Liver (tissue), 9 donors: ENCODE results near the gene KRTAP10-5. TPM values are rescaled to one million over a fixed set of nuclear protein-coding genes. Genes with fewer than 3 reads are reported as not detected.

ENCODE experiments used
- DNase-seq: peaks from one replicate; pipeline ENCODE4 v3.0.0-alpha.2; 2017; ENCODE audit warnings: low spot score
- H3K27ac ChIP-seq, 2 donors: one replicate each; pipeline ENCODE4 v1.7.0; 2013; ENCODE audit warnings: inconsistent platforms in 2 of 2, low read length in 2 of 2, control low read depth in 1 of 2, low read depth in 1 of 2, mild to moderate bottlenecking in 1 of 2
- H3K27me3 ChIP-seq, 4 donors: one replicate each; pipeline versions ENCODE4 v1.6.1 to v1.7.0; 2013; ENCODE audit warnings: low read length in 3 of 4, inconsistent platforms in 1 of 4, mild to moderate bottlenecking in 1 of 4, moderate library complexity in 1 of 4; ENCODE audit not compliant: control insufficient read depth in 4 of 4, insufficient read depth in 4 of 4
- H3K36me3 ChIP-seq, 4 donors: one replicate each; pipeline versions ENCODE4 v1.6.1 to v1.7.0; 2013; ENCODE audit warnings: low read length in 3 of 4, mild to moderate bottlenecking in 3 of 4, low read depth in 1 of 4, moderate library complexity in 1 of 4; ENCODE audit not compliant: control insufficient read depth in 4 of 4, insufficient read depth in 3 of 4
- H3K4me1 ChIP-seq, 4 donors: one replicate each; pipeline versions ENCODE4 v1.6.1 to v1.7.0; 2013; ENCODE audit warnings: low read length in 3 of 4, mild to moderate bottlenecking in 3 of 4, moderate library complexity in 1 of 4; ENCODE audit not compliant: control insufficient read depth in 4 of 4, insufficient read depth in 4 of 4
- H3K4me3 ChIP-seq, 3 donors: one replicate each; pipeline versions ENCODE4 v1.6.1 to v1.7.0; 2013; ENCODE audit warnings: low read length in 3 of 3, control low read depth in 1 of 3, low read depth in 1 of 3, mild to moderate bottlenecking in 1 of 3
- H3K9ac ChIP-seq, 2 donors: one replicate each; pipeline ENCODE4 v1.7.0; 2013; ENCODE audit warnings: low read length in 2 of 2, mild to moderate bottlenecking in 2 of 2, moderate library complexity in 2 of 2, control low read depth in 1 of 2, low read depth in 1 of 2
- H3K9me3 ChIP-seq, 4 donors: one replicate each; pipeline versions ENCODE4 v1.6.1 to v1.7.0; 2013; ENCODE audit warnings: low read length in 3 of 4; ENCODE audit not compliant: control insufficient read depth in 4 of 4
- EGR1 ChIP-seq, 2 donors: IDR thresholded peaks; 2 replicates each; pipeline ENCODE4 v1.6.1; 2016 to 2018; ENCODE audit warnings: antibody characterized with exemption in 2 of 2, low read depth in 2 of 2
- FOXA1 ChIP-seq: IDR thresholded peaks from 2 replicates; pipeline ENCODE4 v1.6.1; 2016; ENCODE audit warnings: antibody characterized with exemption
- FOXA2 ChIP-seq: IDR thresholded peaks from 2 replicates; pipeline ENCODE4 v1.6.1; 2016; ENCODE audit warnings: antibody characterized with exemption
- HNF4A ChIP-seq, 2 donors: conservative IDR thresholded peaks; 2 replicates each; pipeline ENCODE4 v1.6.1; 2016; ENCODE audit warnings: antibody characterized with exemption in 2 of 2, mild to moderate bottlenecking in 2 of 2
- HNF4G ChIP-seq: IDR thresholded peaks from 2 replicates; pipeline ENCODE4 v1.6.1; 2016; ENCODE audit warnings: antibody characterized with exemption
- NR2F2 ChIP-seq: IDR thresholded peaks from 2 replicates; pipeline ENCODE4 v1.6.1; 2016; ENCODE audit warnings: antibody characterized with exemption
- RAD21 ChIP-seq, 2 donors: IDR thresholded peaks; 2 replicates each; pipeline ENCODE4 v1.6.1; 2016; ENCODE audit warnings: antibody characterized with exemption in 2 of 2, mild to moderate bottlenecking in 2 of 2
- RXRA ChIP-seq, 2 donors: IDR thresholded peaks; 2 replicates each; pipeline ENCODE4 v1.6.1; 2017 to 2018; ENCODE audit warnings: antibody characterized with exemption in 2 of 2, mild to moderate bottlenecking in 1 of 2
- SP1 ChIP-seq: IDR thresholded peaks from 2 replicates; pipeline ENCODE4 v1.6.1; 2018; ENCODE audit warnings: antibody characterized with exemption, mild to moderate bottlenecking
- TAF1 ChIP-seq: conservative IDR thresholded peaks from 2 replicates; pipeline ENCODE4 v1.6.1; 2016; ENCODE audit warnings: antibody characterized with exemption, mild to moderate bottlenecking
- YY1 ChIP-seq: IDR thresholded peaks from 2 replicates; pipeline ENCODE4 v1.6.1; 2016; ENCODE audit warnings: antibody characterized with exemption, mild to moderate bottlenecking
- WGBS: extraction: QIAGEN DNeasy Blood & Tissue Kit; methylation state at CpG from one replicate; pipeline ENCODE4 v1.1.7; 2013; 5-methylcytosine and 5-hydroxymethylcytosine counted together
- polyA plus RNA-seq, 2 donors: library from polyadenylated mRNA; stranded (reverse) in 1 of 2; unstranded in 1 of 2; fragments of 200-250 nt in 1 of 2; fragments of >200 nt in 1 of 2; fragmentation: Nextera tagmentation in 1 of 2; extraction: Ambion mirVana in 1 of 2; gene quantifications; one replicate each; pipeline versions ENCODE4 v1.2.1 to v1.2.3, GENCODE V29; 2013 to 2015
- total RNA-seq, 2 donors: library from RNA; depleted of rRNA; stranded (reverse); fragments of >200 nt; gene quantifications; one replicate each; pipeline ENCODE4 v1.2.3, GENCODE V29; 2014
- TF ChIP-seq, protein P1 (sequence below): IDR thresholded peaks from 2 replicates; pipeline ENCODE4 v1.6.1; 2016; ENCODE audit warnings: antibody characterized with exemption
- TF ChIP-seq, protein P2 (sequence below): IDR thresholded peaks from 2 replicates; pipeline ENCODE4 v1.6.1; 2016; ENCODE audit warnings: antibody characterized with exemption
- TF ChIP-seq, protein P3 (sequence below): IDR thresholded peaks from 2 replicates; pipeline ENCODE4 v1.6.1; 2016; ENCODE audit warnings: antibody characterized with exemption
- TF ChIP-seq, protein P4 (sequence below): IDR thresholded peaks from 2 replicates; pipeline ENCODE4 v1.6.1; 2016; ENCODE audit warnings: antibody characterized with exemption, mild to moderate bottlenecking
- donor health status: healthy.
- donor health status: healthy.
- donor health status: healthy.
- donor health status: healthy.
- donor health status: healthy.

The KRTAP10-5 gene
- total and polyA plus RNA-seq, 4 donors, result not detected

DNA sequence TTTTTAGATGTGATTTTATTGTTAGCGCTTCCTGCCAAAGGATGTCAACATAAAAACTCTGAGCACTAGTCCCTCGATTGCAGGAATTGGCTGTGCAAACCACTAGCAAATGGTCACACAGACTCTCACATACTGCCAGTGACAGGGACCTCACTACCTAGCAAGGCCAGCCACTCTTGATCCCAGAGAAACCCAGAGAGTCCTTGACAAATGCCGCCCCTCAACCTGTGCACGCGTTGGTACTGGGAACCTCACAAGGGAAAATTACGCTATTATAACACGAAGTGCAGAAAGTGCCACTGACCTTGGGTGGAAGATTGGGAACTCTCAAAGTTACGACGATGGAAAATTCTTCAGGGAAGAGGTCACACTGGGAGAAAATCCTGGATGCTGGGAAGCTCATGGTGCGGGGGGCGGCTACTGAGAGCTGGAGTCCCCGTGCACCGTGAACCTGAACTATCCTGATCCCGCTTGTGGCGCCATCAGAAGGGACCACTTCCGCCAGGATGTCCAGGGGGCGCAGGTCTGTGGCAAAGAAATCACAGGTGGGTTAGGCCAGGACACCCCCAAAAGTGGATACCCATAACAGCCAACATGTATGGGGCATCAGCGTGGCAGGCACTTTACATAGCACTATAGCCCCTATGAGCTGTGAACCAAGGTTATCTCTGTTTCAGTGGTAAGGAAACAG, 12.8 kb downstream of the KRTAP10-5 start:
- H3K27ac ChIP-seq, result no peak overlapping the region
- no peak for DNase-seq
- H3K4me3 ChIP-seq, result no peak overlapping the region
- no peak for TF ChIP-seq TAF1
- no peak for TF ChIP-seq NR2F2
- TF ChIP-seq FOXA2, result no peak
- TF ChIP-seq YY1, result no peak
- no peak for TF ChIP-seq HNF4G
- no peak for TF ChIP-seq HNF4A (conservative IDR thresholded peaks at IDR 0.05)
- no peak for TF ChIP-seq FOXA1
- TF ChIP-seq, protein P1, sequence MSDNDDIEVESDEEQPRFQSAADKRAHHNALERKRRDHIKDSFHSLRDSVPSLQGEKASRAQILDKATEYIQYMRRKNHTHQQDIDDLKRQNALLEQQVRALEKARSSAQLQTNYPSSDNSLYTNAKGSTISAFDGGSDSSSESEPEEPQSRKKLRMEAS, result no peak
- TF ChIP-seq, protein P2, sequence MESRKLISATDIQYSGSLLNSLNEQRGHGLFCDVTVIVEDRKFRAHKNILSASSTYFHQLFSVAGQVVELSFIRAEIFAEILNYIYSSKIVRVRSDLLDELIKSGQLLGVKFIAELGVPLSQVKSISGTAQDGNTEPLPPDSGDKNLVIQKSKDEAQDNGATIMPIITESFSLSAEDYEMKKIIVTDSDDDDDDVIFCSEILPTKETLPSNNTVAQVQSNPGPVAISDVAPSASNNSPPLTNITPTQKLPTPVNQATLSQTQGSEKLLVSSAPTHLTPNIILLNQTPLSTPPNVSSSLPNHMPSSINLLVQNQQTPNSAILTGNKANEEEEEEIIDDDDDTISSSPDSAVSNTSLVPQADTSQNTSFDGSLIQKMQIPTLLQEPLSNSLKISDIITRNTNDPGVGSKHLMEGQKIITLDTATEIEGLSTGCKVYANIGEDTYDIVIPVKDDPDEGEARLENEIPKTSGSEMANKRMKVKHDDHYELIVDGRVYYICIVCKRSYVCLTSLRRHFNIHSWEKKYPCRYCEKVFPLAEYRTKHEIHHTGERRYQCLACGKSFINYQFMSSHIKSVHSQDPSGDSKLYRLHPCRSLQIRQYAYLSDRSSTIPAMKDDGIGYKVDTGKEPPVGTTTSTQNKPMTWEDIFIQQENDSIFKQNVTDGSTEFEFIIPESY, result no peak
- TF ChIP-seq RXRA (IDR thresholded peaks at IDR 0.05), result no peak
- TF ChIP-seq, protein P3, sequence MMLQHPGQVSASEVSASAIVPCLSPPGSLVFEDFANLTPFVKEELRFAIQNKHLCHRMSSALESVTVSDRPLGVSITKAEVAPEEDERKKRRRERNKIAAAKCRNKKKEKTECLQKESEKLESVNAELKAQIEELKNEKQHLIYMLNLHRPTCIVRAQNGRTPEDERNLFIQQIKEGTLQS, result no peak
- TF ChIP-seq EGR1 (IDR thresholded peaks at IDR 0.05; ENCODE audit: low read depth in 2 of 2), result no peak
- TF ChIP-seq, protein P4, sequence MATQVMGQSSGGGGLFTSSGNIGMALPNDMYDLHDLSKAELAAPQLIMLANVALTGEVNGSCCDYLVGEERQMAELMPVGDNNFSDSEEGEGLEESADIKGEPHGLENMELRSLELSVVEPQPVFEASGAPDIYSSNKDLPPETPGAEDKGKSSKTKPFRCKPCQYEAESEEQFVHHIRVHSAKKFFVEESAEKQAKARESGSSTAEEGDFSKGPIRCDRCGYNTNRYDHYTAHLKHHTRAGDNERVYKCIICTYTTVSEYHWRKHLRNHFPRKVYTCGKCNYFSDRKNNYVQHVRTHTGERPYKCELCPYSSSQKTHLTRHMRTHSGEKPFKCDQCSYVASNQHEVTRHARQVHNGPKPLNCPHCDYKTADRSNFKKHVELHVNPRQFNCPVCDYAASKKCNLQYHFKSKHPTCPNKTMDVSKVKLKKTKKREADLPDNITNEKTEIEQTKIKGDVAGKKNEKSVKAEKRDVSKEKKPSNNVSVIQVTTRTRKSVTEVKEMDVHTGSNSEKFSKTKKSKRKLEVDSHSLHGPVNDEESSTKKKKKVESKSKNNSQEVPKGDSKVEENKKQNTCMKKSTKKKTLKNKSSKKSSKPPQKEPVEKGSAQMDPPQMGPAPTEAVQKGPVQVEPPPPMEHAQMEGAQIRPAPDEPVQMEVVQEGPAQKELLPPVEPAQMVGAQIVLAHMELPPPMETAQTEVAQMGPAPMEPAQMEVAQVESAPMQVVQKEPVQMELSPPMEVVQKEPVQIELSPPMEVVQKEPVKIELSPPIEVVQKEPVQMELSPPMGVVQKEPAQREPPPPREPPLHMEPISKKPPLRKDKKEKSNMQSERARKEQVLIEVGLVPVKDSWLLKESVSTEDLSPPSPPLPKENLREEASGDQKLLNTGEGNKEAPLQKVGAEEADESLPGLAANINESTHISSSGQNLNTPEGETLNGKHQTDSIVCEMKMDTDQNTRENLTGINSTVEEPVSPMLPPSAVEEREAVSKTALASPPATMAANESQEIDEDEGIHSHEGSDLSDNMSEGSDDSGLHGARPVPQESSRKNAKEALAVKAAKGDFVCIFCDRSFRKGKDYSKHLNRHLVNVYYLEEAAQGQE, result no peak
- 91% methylated on average over 18 of the region's 18 CpGs for WGBS
- no peaks in the 10 kb centered on the region for H3K27me3 ChIP-seq
- H3K9me3 ChIP-seq, result peaks cover 0 to 3% (median 1%) of the 10 kb centered on the region in 4 donors
- H3K4me1 ChIP-seq, result no peaks in the 10 kb centered on the region
- H3K36me3 ChIP-seq, result no peaks in the 10 kb centered on the region
- H3K9ac ChIP-seq, result no peak overlapping the region

DNA sequence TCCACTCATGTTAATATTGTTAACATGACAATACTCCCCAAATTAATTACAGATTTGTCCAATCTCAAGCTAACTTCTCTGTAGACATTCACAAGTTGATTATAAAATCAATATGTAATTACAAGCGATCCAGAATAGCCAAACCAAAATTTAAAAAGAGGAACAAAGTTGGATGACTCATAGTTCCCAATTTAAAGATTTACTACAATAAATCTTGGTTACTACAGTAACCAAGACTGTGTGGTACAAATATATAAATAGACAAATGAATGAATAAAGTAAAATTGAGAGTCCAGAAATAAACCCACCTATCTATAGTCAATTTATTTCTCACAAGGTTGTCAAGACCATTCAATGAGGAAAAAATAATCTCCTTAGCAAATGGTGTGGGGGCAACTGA, 14.0 kb downstream of the KRTAP10-5 start:
- no peak for DNase-seq
- H3K4me1 ChIP-seq, result no peaks in the 10 kb centered on the region
- no peak for TF ChIP-seq YY1
- TF ChIP-seq, protein P3, result no peak
- TF ChIP-seq RAD21 (IDR thresholded peaks at IDR 0.05), result no peak
- no peak for TF ChIP-seq SP1
- no peak for TF ChIP-seq EGR1 (IDR thresholded peaks at IDR 0.05; ENCODE audit: low read depth in 2 of 2)
- TF ChIP-seq, protein P2, result no peak

More for the DNA sequence above, 14.0 kb downstream of the KRTAP10-5 start:
- no peaks in the 10 kb centered on the region for H3K27me3 ChIP-seq
- H3K9ac ChIP-seq, result no peak overlapping the region
- H3K9me3 ChIP-seq, result peaks cover 0 to 2% (median 0%) of the 10 kb centered on the region in 4 donors
- H3K4me3 ChIP-seq, result no peak overlapping the region
- WGBS, result 67% methylated on average over 1 of the region's 1 CpG
- no peak overlapping the region for H3K27ac ChIP-seq
- no peaks in the 10 kb centered on the region for H3K36me3 ChIP-seq
